ENCODE measurements around the gene FGFR3. TPM values are rescaled to one million over a fixed set of nuclear protein-coding genes. Genes with fewer than 3 reads are reported as not detected.

The FGFR3 gene
- total and polyA plus RNA-seq, 2 of the 8 experiments (the other 6 are each of a cell fraction or from before 2014, with no cell fraction given): 9.0 to 19.5 TPM

- no peak overlapping the region for H2AK5ac ChIP-seq (ENCODE audit: low read depth, low read length)
- DNase-seq (ENCODE audit: low read depth in 1 of 2, low spot score in 2 of 2): no peak
- H2AFZ ChIP-seq (ENCODE audit: low read length): no peak overlapping the region
- H2BK120ac ChIP-seq (replicated peaks; ENCODE audit: low read depth, low read length): no peak overlapping the region
- H4K91ac ChIP-seq (replicated peaks; ENCODE audit: insufficient read length, low read length): no peak overlapping the region
- no peaks in the 10 kb centered on the region for H3K23me2 ChIP-seq (ENCODE audit: low read depth, low read length)
- H3K9me3 ChIP-seq (ENCODE audit: insufficient read depth in 2 of 2, low read depth in 1 of 2, low read length in 1 of 2): no peaks in the 10 kb centered on the region
- H3K27ac ChIP-seq (ENCODE audit: low read depth, low read length): no peak overlapping the region
- FAIRE-seq: no peak
- WGBS, 2 experiments (ENCODE audit: extremely low coverage in 1 of 2, insufficient coverage in 1 of 2, insufficient read length in 1 of 2, insufficient replicate concordance in 2 of 2, low coverage in 1 of 2, low lambda C conversion rate in 2 of 2, missing lambda C conversion rate in 1 of 2): 99% methylated on average over 10 of the region's 10 CpGs; no CpG with 5 or more reads in 1 of the 2 experiments
- H3K79me1 ChIP-seq (ENCODE audit: low read depth, low read length): peaks cover 10% of the 10 kb centered on the region
- no peak overlapping the region for H3K14ac ChIP-seq (ENCODE audit: insufficient read length)
- no peak overlapping the region for H4K8ac ChIP-seq (ENCODE audit: extremely low read depth, insufficient read depth, low read length)
- POLR2A ChIA-PET (ENCODE audit: partially characterized antibody): no interaction called here
- no peaks in the 10 kb centered on the region for H3K79me2 ChIP-seq (ENCODE audit: control insufficient read depth in 1 of 2, insufficient read depth in 2 of 2, low read length in 2 of 2)
- no peak overlapping the region for H2BK15ac ChIP-seq (ENCODE audit: low read length)
- no peak overlapping the region for H2BK20ac ChIP-seq (ENCODE audit: low read length)
- peaks cover 0 to 10% (median 6%) of the 10 kb centered on the region in 4 experiments; a peak in 6 of 8 replicates for H3K36me3 ChIP-seq (ENCODE audit: control insufficient read depth in 2 of 4, insufficient read depth in 4 of 4, low read length in 3 of 4)
- no peaks in the 10 kb centered on the region for H3K27me3 ChIP-seq (replicated peaks in 1 of 4; ENCODE audit: control insufficient read depth in 3 of 4, extremely low read depth in 1 of 4, insufficient read depth in 3 of 4, low read length in 3 of 4)
- H4K20me1 ChIP-seq (replicated peaks in 1 of 2; ENCODE audit: control insufficient read depth in 1 of 2, insufficient read depth in 2 of 2, low read length in 2 of 2): peaks cover 1 to 19% of the 10 kb centered on the region in 2 experiments
- no peaks in the 10 kb centered on the region for H3K4me1 ChIP-seq (replicated peaks in 1 of 4; ENCODE audit: control insufficient read depth in 3 of 4, insufficient read depth in 4 of 4, low read length in 3 of 4)
- no peak overlapping the region for H4K5ac ChIP-seq (ENCODE audit: insufficient read length, low read depth, low read length)
- H3K4ac ChIP-seq (replicated peaks; ENCODE audit: insufficient read length, low read depth, low read length): no peak overlapping the region
- H3K4me3 ChIP-seq (ENCODE audit: extremely low read depth in 1 of 4, insufficient read depth in 2 of 4, low read depth in 3 of 4, low read length in 4 of 4): no peak overlapping the region
- H3K18ac ChIP-seq (ENCODE audit: extremely low read depth, low read length): no peak overlapping the region
- no peak overlapping the region for H2BK5ac ChIP-seq (ENCODE audit: low read depth, low read length)
- H2BK12ac ChIP-seq (ENCODE audit: low read depth, low read length): no peak overlapping the region
- no peak overlapping the region for H3K9ac ChIP-seq (replicated peaks in 1 of 4; ENCODE audit: extremely low read depth in 1 of 4, low read depth in 3 of 4, low read length in 3 of 4)
- H3K4me2 ChIP-seq (ENCODE audit: insufficient read depth in 1 of 2, low read depth in 2 of 2, low read length in 2 of 2): no peak overlapping the region
- no peak overlapping the region for H3K56ac ChIP-seq (replicated peaks; ENCODE audit: insufficient read length, low read depth, low read length)
- no peak overlapping the region for H3K23ac ChIP-seq (ENCODE audit: insufficient read length)
- CTCF ChIA-PET (ENCODE audit: partially characterized antibody): interaction anchor here (0.8 to 3.1 kb wide), 6 partner anchors 11 to 116 kb away, joined by 3 to 16 read pairs (median 4); no protein-coding TSS in a partner anchor
- TF ChIP-seq CHD1 (IDR thresholded peaks at IDR 0.05; ENCODE audit: low read depth, low read length): no peak
- no peak for TF ChIP-seq YY1 (IDR thresholded peaks at IDR 0.05; ENCODE audit: low read depth, low read length)
- no peak for TF ChIP-seq HDAC2 (IDR thresholded peaks at IDR 0.05; ENCODE audit: borderline replicate concordance in 1 of 2, low read depth in 2 of 2, low read length in 2 of 2)
- TF ChIP-seq SIX5 (IDR thresholded peaks at IDR 0.05; ENCODE audit: low read depth, low read length): no peak
- TF ChIP-seq ATF3 (IDR thresholded peaks at IDR 0.05; ENCODE audit: insufficient read depth, low read depth, low read length): no peak
- no peak for TF ChIP-seq SP1 (IDR thresholded peaks at IDR 0.05; ENCODE audit: low read depth, low read length)
- TF ChIP-seq POLR2AphosphoS5 (IDR thresholded peaks at IDR 0.05; ENCODE audit: low read depth, low read length): no peak
- TF ChIP-seq ZNF274 (IDR thresholded peaks at IDR 0.05; ENCODE audit: borderline replicate concordance, extremely low read depth, low read length): no peak
- TF ChIP-seq POU5F1 (IDR thresholded peaks at IDR 0.05; ENCODE audit: low read depth, low read length): no peak
- TF ChIP-seq FOSL1 (IDR thresholded peaks at IDR 0.05; ENCODE audit: insufficient read depth, low read depth, low read length): no peak
- no peak for TF ChIP-seq ASH2L (IDR thresholded peaks at IDR 0.05; ENCODE audit: low read length)
- no peak for TF ChIP-seq MAFK (IDR thresholded peaks at IDR 0.05; ENCODE audit: low read depth, low read length)
- TF ChIP-seq RXRA (IDR thresholded peaks at IDR 0.05; ENCODE audit: insufficient read depth, low read depth, low read length): no peak
- TF ChIP-seq MAX (IDR thresholded peaks at IDR 0.05): no peak
These were observed 50.8 kb downstream of the FGFR3 start for GRCh38 chr4:1843852-1844251.

All from H1 (cell line).